ENCODE data around the gene VSNL1. TPM values are rescaled to one million over a fixed set of nuclear protein-coding genes. Genes with fewer than 3 reads are reported as not detected.

VSNL1 gene
- polyA plus RNA-seq, 1 of the 3 experiments (the other 2 are of a cell fraction), result 1.3 TPM

GRCh38 chr2:17643031-17643615, 102.6 kb downstream of the VSNL1 start (continued):
- TF ChIP-seq JUND (IDR thresholded peaks at IDR 0.05) (peak; percentile 99), FOSL2 (IDR thresholded peaks at IDR 0.05; ENCODE audit: borderline replicate concordance, low read depth) (peak; percentile 100), RCOR1 (IDR thresholded peaks at IDR 0.05; ENCODE audit: low read length) (no peak), CHD2 (IDR thresholded peaks at IDR 0.05; ENCODE audit: low read length, partially characterized antibody) (no peak), NRF1 (IDR thresholded peaks at IDR 0.05; ENCODE audit: low read depth, low read length) (no peak), CTCF (IDR thresholded peaks at IDR 0.05) (no peak), MAX (IDR thresholded peaks at IDR 0.05; ENCODE audit: low read depth) (peak; percentile 96), FOXJ3 (CRISPR knock-in tag; IDR thresholded peaks at IDR 0.05) (no peak)

GRCh38 chr2:17644997-17645720, 104.7 kb downstream of the VSNL1 start:
- POLR2A ChIA-PET, result interaction anchor here (0.6 kb wide), 1 partner anchor 870 kb away, joined by 3 read pairs; no protein-coding TSS in a partner anchor
- no peak overlapping the region for H3K9ac ChIP-seq
- TF ChIP-seq PBX3 (IDR thresholded peaks at IDR 0.05), result no peak
- no peak for TF ChIP-seq CTCF (IDR thresholded peaks at IDR 0.05)
- no peak for TF ChIP-seq RCOR1 (IDR thresholded peaks at IDR 0.05; ENCODE audit: low read length)
- no peak for TF ChIP-seq TCF12 (IDR thresholded peaks at IDR 0.05)
- TF ChIP-seq EZH2phosphoT487 (IDR thresholded peaks at IDR 0.05; ENCODE audit: borderline replicate concordance, low read depth), result no peak
- no peak for TF ChIP-seq EP300 (IDR thresholded peaks at IDR 0.05; ENCODE audit: borderline replicate concordance in 1 of 2, low read depth in 1 of 2, low read length in 1 of 2)
- no peak for TF ChIP-seq FOXJ3 (CRISPR knock-in tag; IDR thresholded peaks at IDR 0.05)
- TF ChIP-seq REST (IDR thresholded peaks at IDR 0.05; ENCODE audit: low read depth, low read length), result no peak
- TF ChIP-seq RXRA (IDR thresholded peaks at IDR 0.05; ENCODE audit: borderline replicate concordance, low read depth), result no peak
- no peak for TF ChIP-seq USF2 (IDR thresholded peaks at IDR 0.05; ENCODE audit: borderline replicate concordance, low read depth, low read length)
- TF ChIP-seq SIN3A (IDR thresholded peaks at IDR 0.05; ENCODE audit: borderline replicate concordance, low read depth, low read length), result no peak
- no peak for TF ChIP-seq SMC3 (IDR thresholded peaks at IDR 0.05; ENCODE audit: low read depth, low read length)
- no peak for TF ChIP-seq JUND (IDR thresholded peaks at IDR 0.05)
- no peak for TF ChIP-seq TAF1 (IDR thresholded peaks at IDR 0.05; ENCODE audit: borderline replicate concordance, low read depth, low read length)

More at GRCh38 chr2:17644997-17645720, 104.7 kb downstream of the VSNL1 start:
- Histone ChIP-seq H4K20me1 (ENCODE audit: insufficient read depth) (no peaks in the 10 kb centered on the region), H3K27me3 (ENCODE audit: insufficient read depth) (no peaks in the 10 kb centered on the region), H3F3A (replicated peaks; ENCODE audit: insufficient read depth) (peaks cover 11% of the 10 kb centered on the region), H3K36me3 (replicated peaks in 1 of 2; ENCODE audit: control insufficient read depth in 1 of 2, insufficient read depth in 2 of 2, low read length in 1 of 2) (no peaks in the 10 kb centered on the region), H3K4me1 (ENCODE audit: control insufficient read depth in 1 of 2, insufficient read depth in 2 of 2, low read depth in 1 of 2, low read length in 1 of 2) (peaks cover 0 to 30% of the 10 kb centered on the region in 2 experiments; a peak in 2 of 4 replicates), H3K4me2 (peak overlapping the region; percentile 19; the same call in 1 of the 2 replicates), H3K79me2 (ENCODE audit: insufficient read depth) (no peaks in the 10 kb centered on the region), H3K9me2 (no peaks in the 10 kb centered on the region), H3K27ac (ENCODE audit: low read depth in 2 of 2, low read length in 1 of 2) (peak overlapping the region in 1 of 2 experiments; percentile 25; a peak in 2 of 4 replicates), H3K4me3 (ENCODE audit: low read depth in 2 of 2, low read length in 1 of 2) (no peak overlapping the region), H3K9me3 (no peaks in the 10 kb centered on the region), H2AFZ (ENCODE audit: low read depth) (no peak overlapping the region; the same call in 1 of the 2 replicates)
- CTCF ChIA-PET, result interaction anchor here (0.7 to 23.6 kb wide), 45 partner anchors 10 to 1023 kb away, joined by 3 to 471 read pairs (median 5); partner anchors contain the start of gene VSNL1
- WGBS (ENCODE audit: low lambda C conversion rate), result 87% methylated on average over 4 of the region's 4 CpGs
- no peak for DNase-seq

Measured in SK-N-SH (cell line).